GM20431 (cell line): ENCODE measurements around the gene CHN2.

Experiments
- in situ Hi-C: fragments of 300-500 bp; cut with MseI, MboI; formaldehyde crosslinking; loops from one replicate; pipeline ENCODE4 v1.15.0; 2020; ENCODE audit warnings: low sequenced_read_pairs; ENCODE audit not compliant: unreplicated experiment

The CHN2 gene

DNA sequence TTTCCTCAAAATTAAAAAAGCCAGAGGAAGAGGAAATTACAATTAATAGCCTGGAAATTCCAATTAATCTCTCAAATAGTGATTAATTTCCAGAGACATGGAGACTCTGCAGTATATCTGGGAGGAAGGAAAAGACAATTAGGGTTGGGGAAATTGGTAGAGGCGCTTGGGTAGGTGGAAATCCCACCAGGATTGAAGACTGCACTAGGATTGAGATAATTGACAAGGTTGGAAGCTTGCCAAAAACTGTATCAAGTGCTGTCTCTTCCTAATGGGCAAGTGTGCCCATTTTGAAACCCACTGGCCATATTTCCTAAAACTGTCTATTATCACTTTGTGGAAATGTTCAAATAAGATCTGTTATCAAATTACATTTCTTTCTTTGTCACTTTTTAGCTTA lies 21.6 kb downstream of the CHN2 start:
- in situ Hi-C loops: no loop called here

DNA sequence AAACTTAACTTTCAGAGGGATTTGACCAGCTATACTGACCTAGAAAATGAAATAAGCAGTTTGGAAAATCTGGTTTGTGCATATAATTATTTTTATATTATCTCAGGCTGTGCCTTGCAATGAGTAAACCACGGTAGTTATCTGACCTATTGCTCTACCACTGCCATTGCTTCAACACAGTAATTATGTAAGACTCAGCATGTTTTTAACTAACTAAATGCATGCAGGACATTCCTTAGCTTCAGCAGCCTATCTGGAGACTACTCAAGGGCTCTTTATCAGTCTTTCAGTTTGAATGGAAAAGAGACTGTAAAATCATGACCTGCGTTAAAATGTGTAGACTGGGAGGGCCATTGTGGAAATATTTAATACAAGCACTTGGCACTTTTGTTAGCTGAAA lies 22.5 kb downstream of the CHN2 start:
- in situ Hi-C loops: no loop called here

DNA sequence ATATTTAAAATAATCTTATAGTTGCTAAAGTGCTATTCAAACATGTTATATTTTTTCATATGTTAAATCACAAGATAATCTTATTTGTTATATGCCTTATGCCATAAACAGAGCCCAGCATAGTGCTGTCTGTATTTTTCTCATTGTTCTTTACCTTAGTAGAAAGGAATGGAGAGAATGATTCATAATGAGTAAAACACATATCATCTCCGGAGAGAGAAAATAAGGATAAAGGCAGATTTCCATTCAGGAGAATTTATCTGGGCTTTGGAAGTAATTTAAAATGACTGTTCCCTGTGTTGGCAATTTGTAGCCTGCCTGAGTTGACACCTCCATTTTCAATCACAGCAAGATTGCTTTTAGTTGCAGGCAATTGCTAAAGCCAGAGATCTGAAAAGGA lies 30.2 kb downstream of the CHN2 start:
- in situ Hi-C loops: no loop called here

DNA sequence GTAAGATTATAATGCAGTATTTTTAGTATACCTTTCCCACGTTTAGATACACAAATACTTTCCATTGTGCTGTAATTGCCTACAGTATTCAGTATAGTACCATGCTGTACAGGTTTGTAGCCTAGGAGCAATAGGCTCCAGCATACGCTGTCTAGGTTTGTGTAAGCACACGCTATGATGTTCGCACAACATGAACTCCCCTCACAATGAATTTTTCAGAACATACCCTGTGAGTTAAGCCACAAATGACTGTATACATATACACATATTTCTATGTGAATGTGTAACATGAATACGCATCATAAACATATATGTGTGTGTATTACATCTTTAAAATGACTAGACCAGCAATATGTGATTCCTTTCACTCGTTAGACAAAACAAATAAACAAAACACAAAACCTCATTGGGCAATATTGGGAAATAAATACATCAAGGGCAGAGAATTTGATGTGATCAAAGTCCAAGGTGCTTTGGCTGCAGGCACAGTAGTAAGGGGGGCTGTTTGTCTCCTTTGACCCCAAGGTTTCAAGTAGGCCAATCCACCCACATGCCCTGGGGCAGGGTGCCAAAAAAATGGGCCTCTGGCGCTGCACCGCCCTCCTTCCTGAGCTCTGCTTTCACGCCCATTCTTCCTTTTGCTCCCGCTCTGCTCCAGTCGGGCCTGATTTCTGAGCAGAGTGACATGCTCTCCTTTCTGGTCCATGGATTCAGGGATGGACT lies 33.9 kb downstream of the CHN2 start:
- in situ Hi-C loops: no loop called here

DNA sequence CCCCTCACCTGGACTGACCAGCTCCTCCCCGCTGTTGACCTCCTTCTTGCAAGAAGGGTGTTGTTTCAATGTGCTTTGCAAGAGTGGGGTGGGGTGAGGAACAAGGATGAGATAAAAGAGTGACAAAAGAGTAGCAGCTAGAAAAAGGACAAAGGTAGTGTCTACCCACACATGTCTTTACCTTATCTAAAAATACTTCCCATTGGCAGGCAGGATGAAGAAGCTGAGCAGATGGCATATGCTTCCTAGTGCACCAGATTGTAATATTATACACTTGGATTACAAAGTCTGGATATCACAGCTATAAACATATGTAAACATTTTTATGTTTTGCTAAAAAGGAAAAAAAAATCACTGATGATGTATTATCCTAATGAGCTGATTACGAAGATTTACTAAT lies 34.5 kb downstream of the CHN2 start:
- in situ Hi-C loops: no loop called here

DNA sequence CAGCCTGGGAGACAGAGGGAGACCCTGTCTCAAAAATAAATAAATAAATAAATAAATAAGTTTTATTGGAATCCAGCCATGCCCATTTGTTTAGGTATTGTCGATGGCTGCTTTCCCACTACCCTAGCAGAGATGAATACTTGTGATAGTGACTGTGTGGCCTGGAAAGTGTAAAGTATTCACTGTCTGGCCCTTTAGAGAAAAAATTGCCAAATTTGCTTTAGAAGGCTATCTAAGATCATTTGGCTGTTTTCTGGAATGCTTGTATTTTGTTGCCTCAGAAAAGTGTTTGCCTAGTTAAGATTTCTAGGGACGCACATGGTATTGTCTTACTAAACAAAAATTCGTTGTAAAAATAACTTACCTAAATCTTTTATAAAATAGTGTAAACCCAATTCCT lies 35.4 kb downstream of the CHN2 start:
- in situ Hi-C loops: no loop called here

DNA sequence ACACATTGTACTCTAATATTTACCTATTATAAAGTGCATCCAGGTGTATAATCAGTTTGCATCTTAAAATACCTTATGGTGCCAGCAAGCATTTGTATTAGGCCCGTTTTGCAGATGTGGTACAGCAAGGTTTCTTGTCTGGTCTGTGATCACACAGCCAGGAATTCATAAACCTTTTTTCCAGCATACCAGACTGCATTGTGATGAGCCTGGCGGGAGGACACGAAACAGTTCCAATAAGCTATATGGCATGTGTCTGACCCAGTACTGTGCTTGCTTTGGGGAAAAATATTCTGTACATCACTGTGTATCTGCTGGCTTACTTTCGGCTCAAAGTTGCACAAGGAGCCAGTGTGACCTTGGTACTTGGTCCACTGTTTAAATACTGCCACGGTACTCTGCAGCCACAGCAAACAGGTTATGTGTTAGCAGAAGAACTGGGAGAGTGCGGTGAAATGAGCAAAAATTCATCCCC lies 36.3 kb downstream of the CHN2 start:
- in situ Hi-C loops: no loop called here

DNA sequence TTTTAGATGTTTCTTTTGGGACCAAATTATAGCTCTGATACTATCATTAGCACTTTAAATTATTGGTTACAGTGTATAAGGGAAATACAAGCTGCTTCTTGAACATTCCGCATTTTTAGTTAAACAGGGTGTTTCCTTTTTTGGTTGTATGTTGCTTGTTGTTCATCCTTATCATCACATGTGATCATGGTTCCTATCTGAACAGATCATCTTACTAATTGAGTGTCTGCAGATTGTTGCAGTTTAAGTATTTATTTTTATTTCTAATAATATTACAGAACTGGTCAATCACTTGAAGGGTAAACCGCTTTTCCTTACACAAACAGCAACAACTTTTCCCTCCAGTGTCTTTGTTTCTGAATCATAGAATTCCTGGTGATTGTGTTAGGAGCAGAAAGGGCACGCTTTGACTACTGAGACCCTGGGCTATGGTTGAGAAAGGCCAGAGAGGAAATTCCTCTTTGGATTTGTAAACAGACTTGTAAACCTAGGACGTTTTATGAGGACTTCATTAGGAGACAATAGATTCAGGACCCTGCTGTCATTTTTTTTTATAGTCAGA lies 37.2 kb downstream of the CHN2 start:
- in situ Hi-C loops: no loop called here

DNA sequence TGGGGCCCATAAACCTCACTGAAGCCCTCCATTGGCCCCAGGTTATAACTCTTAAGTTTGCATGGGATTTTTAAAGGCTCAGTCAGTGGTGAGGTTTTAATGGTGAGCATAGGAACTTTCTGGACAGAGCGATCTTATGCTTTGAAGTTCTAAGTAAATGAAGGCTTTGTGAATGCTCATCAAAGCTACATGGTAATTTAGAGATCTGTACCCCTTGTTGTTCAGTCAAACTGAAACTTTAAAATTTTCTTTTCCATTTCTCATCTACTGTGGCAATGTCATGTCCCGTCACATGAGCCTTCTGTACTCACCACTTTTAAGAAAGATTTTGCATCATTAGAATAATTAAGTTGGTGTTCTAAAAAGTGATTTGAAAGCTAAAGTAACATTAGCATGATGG lies 39.9 kb downstream of the CHN2 start:
- in situ Hi-C loops: no loop called here

DNA sequence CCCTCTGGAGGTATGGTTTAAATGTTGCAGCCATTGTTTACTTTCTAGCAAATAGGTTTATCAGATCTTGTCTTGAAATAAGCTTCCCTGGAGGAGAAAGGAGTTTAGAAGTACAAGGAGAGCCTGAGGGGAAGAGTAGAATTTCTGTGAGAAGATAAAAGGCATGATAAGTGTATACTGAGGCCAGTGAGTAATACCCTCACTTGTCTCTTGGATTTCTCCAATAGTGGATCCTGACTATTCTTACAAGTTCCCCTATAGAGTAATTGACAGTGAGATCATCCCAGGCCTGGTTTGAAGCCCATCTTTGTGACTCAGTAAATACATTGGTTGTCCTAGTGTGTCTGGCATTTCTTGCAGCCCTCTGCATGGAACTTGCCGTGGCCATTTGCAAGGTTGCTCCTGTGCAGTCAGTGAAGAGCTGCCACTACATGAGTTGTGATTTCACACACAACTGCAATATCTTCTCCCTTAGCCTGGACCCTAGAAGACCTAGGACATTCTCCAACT lies 41.6 kb downstream of the CHN2 start:
- in situ Hi-C loops: no loop called here

DNA sequence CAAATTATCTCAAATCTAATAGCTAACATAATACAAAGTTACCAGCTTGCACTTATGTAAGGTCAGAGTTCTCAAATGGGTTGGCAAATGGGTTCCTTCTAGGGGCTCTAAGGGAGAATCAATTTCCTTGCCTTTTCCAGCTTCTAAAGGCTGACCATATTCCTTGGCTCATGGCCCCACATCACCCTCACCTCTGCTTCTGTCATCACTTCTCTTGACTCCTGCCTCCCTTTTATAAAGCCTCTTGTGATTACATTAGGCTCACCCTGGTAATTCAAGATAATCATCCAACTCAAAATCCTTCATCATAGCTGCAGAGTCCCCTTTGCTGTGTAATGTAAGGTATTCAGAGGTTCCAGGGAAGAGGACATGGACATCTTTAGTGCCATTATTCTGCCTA lies 42.1 kb downstream of the CHN2 start:
- in situ Hi-C loops: no loop called here

DNA sequence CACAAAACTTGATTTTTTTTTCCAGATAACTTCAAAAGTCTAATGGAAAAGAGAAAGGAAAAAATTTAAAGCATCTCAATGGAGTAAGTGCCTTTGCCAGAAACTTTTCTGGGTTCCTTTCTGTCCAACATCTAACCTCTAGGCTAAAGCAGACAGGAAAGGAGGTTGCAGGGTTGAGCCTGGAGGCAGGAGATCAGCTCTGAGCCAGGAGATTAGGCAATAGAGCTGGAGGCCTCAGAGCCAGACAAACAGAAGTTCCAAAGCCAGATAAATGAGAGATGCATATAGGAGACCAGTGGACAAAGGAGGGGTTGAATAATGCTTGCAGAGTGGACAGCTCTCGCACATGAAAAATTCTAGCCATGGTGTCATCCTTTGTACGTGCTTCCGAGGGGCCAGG lies 42.9 kb downstream of the CHN2 start:
- in situ Hi-C loops: no loop called here

DNA sequence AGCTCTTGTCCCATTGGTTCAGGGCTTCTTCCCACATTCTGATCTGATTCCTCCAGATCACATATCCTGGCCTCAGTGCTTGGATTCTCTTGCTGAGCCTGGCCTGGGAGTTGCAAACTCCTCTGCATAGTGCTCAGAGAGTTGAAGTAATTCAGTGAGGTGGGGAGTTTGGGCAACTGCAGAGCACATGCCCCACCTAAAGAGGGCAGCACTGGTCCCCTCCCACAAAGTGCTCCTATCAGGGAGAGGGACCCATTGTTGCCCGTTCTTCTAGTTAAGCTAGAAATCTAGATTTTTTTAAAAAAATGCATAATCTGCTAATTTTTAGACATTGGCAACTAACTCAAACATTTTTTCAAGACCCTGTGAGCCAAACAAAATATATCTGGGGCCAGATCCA lies 45.1 kb downstream of the CHN2 start:
- in situ Hi-C loops: no loop called here

DNA sequence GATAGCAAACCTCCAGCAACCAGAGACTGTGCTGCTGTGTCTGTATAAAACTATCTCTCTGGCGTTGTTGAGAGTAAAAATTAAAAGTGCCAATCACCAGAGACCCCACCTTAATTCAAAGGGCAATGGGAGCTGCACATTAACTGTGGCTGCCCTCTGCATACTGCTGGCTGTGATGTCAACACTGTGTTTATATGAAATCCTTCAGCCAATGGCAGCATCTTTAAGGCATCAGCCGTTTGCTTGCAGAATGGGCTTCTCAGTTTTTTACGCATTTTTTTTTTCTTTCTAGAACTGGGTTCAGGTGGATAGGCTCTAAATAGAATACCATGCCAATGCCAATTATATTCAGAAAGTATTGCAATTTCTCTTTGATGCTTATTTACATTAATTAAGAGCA lies 47.7 kb downstream of the CHN2 start:
- in situ Hi-C loops: no loop called here

DNA sequence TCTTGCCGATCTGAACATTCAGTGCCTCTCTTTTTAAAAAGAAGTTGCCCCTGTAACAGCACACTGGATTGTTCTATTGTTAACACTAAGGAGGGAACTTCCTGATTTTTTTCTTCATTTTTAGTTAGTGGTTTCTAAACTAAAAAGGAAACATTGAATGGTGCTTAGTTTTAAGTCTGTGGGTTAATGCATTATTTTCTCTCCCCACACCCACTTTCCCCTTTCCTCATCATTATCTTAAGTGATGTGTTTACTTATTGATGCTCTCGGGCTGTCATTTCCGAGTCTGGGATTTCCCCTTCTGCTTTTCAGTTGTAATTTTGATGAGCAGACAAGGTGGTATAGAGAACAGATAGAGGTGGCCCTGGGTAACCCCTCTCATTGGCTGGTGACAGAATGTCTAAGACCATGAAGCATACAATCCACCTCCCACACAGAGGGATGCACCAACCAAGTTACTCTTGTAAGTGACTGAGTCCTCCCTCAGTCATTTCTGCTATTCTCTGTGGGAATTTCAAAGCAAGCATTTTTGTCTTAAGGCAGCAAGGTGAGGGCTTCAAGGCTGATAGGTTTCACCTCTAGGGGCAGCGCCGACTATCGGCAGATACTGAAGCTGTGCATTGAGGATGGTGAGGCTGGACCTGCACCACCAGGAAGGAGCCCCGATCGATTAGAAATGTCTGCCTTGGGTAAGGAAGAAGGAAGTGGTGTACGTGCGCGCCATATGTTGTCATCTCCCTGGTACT lies 49.5 kb downstream of the CHN2 start:
- in situ Hi-C loops: no loop called here

DNA sequence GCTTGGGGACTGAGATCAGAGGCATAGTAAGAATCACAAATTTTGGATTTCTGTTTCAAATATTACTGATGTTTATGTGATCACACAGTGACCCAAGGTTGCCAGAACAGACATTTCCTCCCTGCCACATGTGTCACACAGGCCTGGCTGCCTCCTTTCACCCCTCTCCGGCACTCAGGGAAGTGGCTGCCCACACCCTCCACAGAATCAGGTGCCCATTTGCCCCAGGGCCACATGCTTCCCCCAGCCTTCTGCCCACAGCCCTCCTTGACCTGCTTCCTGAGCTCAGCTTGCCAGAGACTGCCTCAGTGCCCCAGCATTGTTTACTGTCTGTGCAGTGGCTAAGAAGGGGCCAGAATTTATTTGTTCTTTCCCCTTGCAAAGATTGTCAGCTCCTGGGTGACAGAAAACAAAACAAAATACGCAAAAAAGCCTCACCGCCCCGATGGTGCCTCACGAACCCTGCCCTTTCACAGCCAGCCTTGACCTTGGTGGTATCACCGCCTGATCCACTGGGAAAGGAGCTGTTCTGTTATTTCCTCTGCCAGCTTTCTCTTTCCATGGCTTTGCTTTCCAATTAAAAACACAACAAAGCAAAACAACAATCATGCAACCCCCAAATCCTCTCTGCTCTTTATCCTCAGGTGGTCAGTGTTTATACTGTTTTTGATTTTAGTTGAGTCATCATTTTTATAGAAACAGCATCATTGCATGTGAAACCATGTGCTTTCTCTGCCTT lies 52.8 kb downstream of the CHN2 start:
- in situ Hi-C loops: no loop called here

DNA sequence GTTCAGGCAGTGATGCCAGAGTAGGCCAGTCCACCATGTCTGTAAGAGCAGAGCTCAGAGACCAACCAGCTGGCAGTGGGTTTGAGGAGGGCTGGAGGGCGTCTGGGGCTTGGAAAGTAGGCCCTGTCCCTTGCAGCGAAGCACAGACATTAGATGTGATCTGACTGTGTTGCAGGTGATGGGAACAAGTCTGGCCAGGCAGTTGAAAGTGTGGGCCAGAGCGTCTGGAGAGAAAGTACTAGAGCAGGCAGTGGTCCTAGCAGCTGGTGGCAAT lies 53.3 kb downstream of the CHN2 start:
- in situ Hi-C loops: no loop called here

DNA sequence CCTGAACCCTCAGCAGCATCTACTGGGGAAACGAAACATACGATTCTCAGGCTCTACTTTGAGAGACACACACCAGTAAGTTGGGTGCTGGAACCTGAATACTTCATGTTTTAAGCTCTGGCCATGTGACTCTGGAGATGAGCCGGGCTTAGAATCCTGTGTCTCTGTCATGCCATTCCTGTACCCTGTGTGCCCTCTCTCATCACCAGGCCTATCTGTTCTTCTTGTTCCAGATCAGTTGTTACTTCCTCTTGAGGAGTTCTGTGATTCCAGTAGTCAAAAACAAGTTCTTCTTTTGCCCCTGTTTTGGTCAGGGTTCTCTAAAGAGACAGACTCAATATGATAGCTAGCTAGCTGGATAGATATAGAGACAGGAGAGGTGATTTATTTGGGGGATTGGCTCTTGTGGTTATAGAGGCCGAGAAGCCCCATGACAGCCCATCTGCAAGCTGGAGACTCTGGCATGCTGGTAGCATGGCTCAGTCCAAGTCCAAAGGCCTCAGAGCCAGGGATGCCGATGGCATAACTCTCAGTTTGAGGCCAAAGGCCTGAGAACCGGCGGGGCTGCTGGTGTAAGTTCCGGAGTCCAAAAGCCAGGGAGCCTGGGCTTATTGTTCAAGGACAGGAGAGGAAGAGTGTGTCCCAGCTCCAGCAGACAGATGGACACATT lies 54.3 kb downstream of the CHN2 start:
- in situ Hi-C loops: no loop called here

DNA sequence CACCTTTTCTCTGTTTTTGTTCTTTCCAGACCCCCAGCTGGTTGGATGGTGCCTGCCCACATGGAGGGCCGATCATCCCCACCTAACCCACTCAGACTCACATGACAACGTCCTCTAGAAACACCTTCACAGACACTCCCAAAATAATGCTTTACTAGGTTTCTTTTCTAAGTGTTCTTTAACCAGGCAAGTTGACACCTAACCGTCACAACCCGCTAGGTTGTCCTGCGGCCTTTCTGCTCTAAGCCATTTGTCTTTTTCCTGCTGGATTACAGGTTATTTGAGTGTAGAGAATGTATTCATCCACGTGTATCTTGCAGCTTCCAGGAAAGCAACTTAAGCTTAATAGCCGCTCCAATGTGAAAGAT lies 54.8 kb downstream of the CHN2 start:
- in situ Hi-C loops: no loop called here

DNA sequence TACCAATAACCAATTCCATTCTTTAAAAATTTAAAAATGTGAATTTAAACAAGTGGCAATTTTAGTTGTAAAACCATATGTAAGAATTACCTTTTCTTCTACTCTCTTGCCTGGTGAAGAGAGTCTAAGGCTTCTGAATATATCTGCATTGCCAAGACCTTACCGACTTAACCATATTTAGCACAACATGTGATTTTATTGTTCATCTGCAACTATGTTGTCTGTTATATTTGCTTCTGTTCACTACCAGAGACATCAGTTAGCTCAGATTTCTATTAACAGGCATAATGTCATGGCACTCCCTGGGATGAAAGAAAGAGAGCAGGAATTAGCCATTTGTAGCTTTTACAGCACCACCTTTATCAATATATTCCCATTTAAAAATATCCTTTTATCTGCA lies 55.3 kb downstream of the CHN2 start:
- in situ Hi-C loops: no loop called here
